ENCODE results near the gene CUEDC2. TPM values are rescaled to one million over a fixed set of nuclear protein-coding genes. Genes with fewer than 3 reads are reported as not detected.

The CUEDC2 gene
- total RNA-seq, 1 experiment from 2014 or later: 38.1 TPM

DNA sequence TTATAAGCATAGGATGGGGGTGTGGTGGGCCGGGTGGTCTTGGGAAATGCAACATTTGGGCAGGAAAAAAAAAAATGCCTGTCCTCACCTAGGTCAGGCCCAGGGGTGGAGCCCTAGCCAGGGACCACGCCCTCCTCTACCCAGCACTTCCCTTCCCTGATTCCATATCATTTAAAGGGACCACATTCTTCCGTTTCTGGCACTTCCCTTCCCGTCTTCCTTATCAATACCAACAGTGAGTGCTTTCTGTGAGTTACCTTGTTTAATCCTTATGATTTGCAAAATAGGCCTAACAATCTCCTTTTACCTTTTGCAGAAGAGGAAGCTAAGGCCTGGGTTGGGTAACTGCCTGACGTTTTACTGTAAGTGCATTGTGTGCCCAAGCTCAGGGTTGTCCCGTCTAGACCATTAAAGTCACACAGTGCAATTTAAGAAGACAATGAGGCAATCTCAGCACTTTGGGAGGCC is 35.6 kb upstream of the CUEDC2 start:
- Mint-ChIP-seq H3K36me3 (ENCODE audit: insufficient read depth, unreplicated experiment) (peaks cover 6% of the 10 kb centered on the region), H3K27ac (ENCODE audit: unreplicated experiment) (no peak overlapping the region), H3K4me1 (ENCODE audit: low read depth, unreplicated experiment) (peaks cover 10% of the 10 kb centered on the region), H3K27me3 (ENCODE audit: unreplicated experiment) (no peaks in the 10 kb centered on the region), H3K4me3 (ENCODE audit: low read depth, unreplicated experiment) (no peak overlapping the region), H3K9me3 (ENCODE audit: low read depth, unreplicated experiment) (no peaks in the 10 kb centered on the region)
- TF ChIP-seq, protein P1, sequence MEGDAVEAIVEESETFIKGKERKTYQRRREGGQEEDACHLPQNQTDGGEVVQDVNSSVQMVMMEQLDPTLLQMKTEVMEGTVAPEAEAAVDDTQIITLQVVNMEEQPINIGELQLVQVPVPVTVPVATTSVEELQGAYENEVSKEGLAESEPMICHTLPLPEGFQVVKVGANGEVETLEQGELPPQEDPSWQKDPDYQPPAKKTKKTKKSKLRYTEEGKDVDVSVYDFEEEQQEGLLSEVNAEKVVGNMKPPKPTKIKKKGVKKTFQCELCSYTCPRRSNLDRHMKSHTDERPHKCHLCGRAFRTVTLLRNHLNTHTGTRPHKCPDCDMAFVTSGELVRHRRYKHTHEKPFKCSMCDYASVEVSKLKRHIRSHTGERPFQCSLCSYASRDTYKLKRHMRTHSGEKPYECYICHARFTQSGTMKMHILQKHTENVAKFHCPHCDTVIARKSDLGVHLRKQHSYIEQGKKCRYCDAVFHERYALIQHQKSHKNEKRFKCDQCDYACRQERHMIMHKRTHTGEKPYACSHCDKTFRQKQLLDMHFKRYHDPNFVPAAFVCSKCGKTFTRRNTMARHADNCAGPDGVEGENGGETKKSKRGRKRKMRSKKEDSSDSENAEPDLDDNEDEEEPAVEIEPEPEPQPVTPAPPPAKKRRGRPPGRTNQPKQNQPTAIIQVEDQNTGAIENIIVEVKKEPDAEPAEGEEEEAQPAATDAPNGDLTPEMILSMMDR (IDR thresholded peaks at IDR 0.05; ENCODE audit: unreplicated experiment): no peak
- no TSS peak for BruUV-seq (replicated peaks)
- DNase-seq: no peak
- intact Hi-C loops (cut with micrococcal nuclease; ENCODE audit: unreplicated experiment): no loop called here
- CTCF ChIA-PET: no interaction called here

- CTCF ChIA-PET: no interaction called here
- H3K36me3 Mint-ChIP-seq (ENCODE audit: insufficient read depth, unreplicated experiment): peaks cover 7% of the 10 kb centered on the region
- intact Hi-C loops (cut with micrococcal nuclease; ENCODE audit: unreplicated experiment): no loop called here
Measured at GRCh38 chr10:102467318-102467717, 34.9 kb upstream of the CUEDC2 start.

GRCh38 chr10:102465466-102465865 is 33.1 kb upstream of the CUEDC2 start:
- no peak for DNase-seq
- Mint-ChIP-seq H3K27me3 (ENCODE audit: unreplicated experiment) (no peaks in the 10 kb centered on the region), H3K4me3 (ENCODE audit: low read depth, unreplicated experiment) (no peak overlapping the region), H3K9me3 (ENCODE audit: low read depth, unreplicated experiment) (no peaks in the 10 kb centered on the region), H3K36me3 (ENCODE audit: insufficient read depth, unreplicated experiment) (peaks cover 17% of the 10 kb centered on the region), H3K4me1 (ENCODE audit: low read depth, unreplicated experiment) (peaks cover 32% of the 10 kb centered on the region), H3K27ac (ENCODE audit: unreplicated experiment) (no peak overlapping the region)
- CTCF ChIA-PET: interaction anchor here (0.5 kb wide), 1 partner anchor 20 kb away, joined by 4 read pairs; no protein-coding TSS in a partner anchor
- no TSS peak for BruUV-seq (replicated peaks)
- intact Hi-C loops (cut with micrococcal nuclease; ENCODE audit: unreplicated experiment): no loop called here
- TF ChIP-seq, protein P1 (IDR thresholded peaks at IDR 0.05; ENCODE audit: unreplicated experiment): no peak

More at GRCh38 chr10:102467318-102467717, 34.9 kb upstream of the CUEDC2 start:
- no peaks in the 10 kb centered on the region for H3K27me3 Mint-ChIP-seq (ENCODE audit: unreplicated experiment)
- H3K4me3 Mint-ChIP-seq (ENCODE audit: low read depth, unreplicated experiment): no peak overlapping the region
- BruUV-seq (replicated peaks): no TSS peak
- no peaks in the 10 kb centered on the region for H3K9me3 Mint-ChIP-seq (ENCODE audit: low read depth, unreplicated experiment)
- H3K27ac Mint-ChIP-seq (ENCODE audit: unreplicated experiment): no peak overlapping the region
- no peak for DNase-seq
- TF ChIP-seq, protein P1 (IDR thresholded peaks at IDR 0.05; ENCODE audit: unreplicated experiment): no peak
- H3K4me1 Mint-ChIP-seq (ENCODE audit: low read depth, unreplicated experiment): peaks cover 16% of the 10 kb centered on the region

- peaks cover 32% of the 10 kb centered on the region for H3K4me1 Mint-ChIP-seq (ENCODE audit: low read depth, unreplicated experiment)
- H3K36me3 Mint-ChIP-seq (ENCODE audit: insufficient read depth, unreplicated experiment): peaks cover 17% of the 10 kb centered on the region
- DNase-seq: no peak
- H3K9me3 Mint-ChIP-seq (ENCODE audit: low read depth, unreplicated experiment): no peaks in the 10 kb centered on the region
- intact Hi-C loops (cut with micrococcal nuclease; ENCODE audit: unreplicated experiment): no loop called here
- H3K27me3 Mint-ChIP-seq (ENCODE audit: unreplicated experiment): no peaks in the 10 kb centered on the region
- H3K4me3 Mint-ChIP-seq (ENCODE audit: low read depth, unreplicated experiment): no peak overlapping the region
- no TSS peak for BruUV-seq (replicated peaks)
- TF ChIP-seq, protein P1 (IDR thresholded peaks at IDR 0.05; ENCODE audit: unreplicated experiment): no peak
- H3K27ac Mint-ChIP-seq (ENCODE audit: unreplicated experiment): no peak overlapping the region
- CTCF ChIA-PET: interaction anchor here (0.6 kb wide), 1 partner anchor 85 kb away, joined by 3 read pairs; no protein-coding TSS in a partner anchor
Measured at GRCh38 chr10:102463983-102464382, 31.6 kb upstream of the CUEDC2 start.

Data from Calu3 (cell line).